Uterus (tissue), 4 donors: ENCODE measurements around the gene HOXA10. TPM values are rescaled to one million over a fixed set of nuclear protein-coding genes. Genes with fewer than 3 reads are reported as not detected.

Source experiments
- DNase-seq, 2 donors: peaks; one replicate each; pipeline ENCODE4 v3.0.0-alpha.2; 2019 to 2020
- H3K27ac ChIP-seq, 2 donors: fragments of 200-600 bp; sonication (generic); 1 replicate in 1 of 2; 2 replicates in 1 of 2; pipeline ENCODE4 v1.5.1; 2016 to 2018
- H3K27me3 ChIP-seq, 2 donors: fragments of 200-600 bp; sonication (generic); one replicate each; pipeline ENCODE4 v1.5.1; 2018 to 2019; ENCODE audit warnings: control low read depth in 1 of 2
- H3K36me3 ChIP-seq, 2 donors: fragments of 200-600 bp; sonication (generic); one replicate each; pipeline ENCODE4 v1.5.1; 2019; ENCODE audit warnings: control low read depth in 1 of 2
- H3K4me1 ChIP-seq, 2 donors: fragments of 200-600 bp; sonication (generic); one replicate each; pipeline ENCODE4 v1.5.1; 2018 to 2019; ENCODE audit warnings: control low read depth in 1 of 2
- H3K4me3 ChIP-seq, 2 donors: fragments of 200-600 bp; sonication (generic); 1 replicate in 1 of 2; 2 replicates in 1 of 2; pipeline ENCODE4 v1.5.1; 2018 to 2019; ENCODE audit warnings: mild to moderate bottlenecking in 1 of 2
- H3K9me3 ChIP-seq, 2 donors: fragments of 200-600 bp; sonication (generic); one replicate each; pipeline ENCODE4 v1.5.1; 2019; ENCODE audit warnings: control low read depth in 1 of 2
- CTCF ChIP-seq, 4 experiments: fragments of 200-600 bp in 2 of 4; fragments of 450-650 bp in 2 of 4; sonication (generic) in 2 of 4; IDR thresholded peaks; one replicate each; pipeline ENCODE4 v1.5.1; 2016 to 2019; ENCODE audit warnings: antibody characterized with exemption in 4 of 4, mild to moderate bottlenecking in 2 of 4, moderate library complexity in 1 of 4
- POLR2A ChIP-seq, 2 donors: fragments of 450-650 bp; IDR thresholded peaks; one replicate each; pipeline ENCODE4 v1.6.1; 2016; ENCODE audit warnings: antibody characterized with exemption in 2 of 2, mild to moderate bottlenecking in 1 of 2, moderate library complexity in 1 of 2
- intact Hi-C: fragments of 100-400 bp; cut with DNase I; formaldehyde crosslinking; loops from one replicate; pipeline ENCODE4 v1.15.1; 2023; ENCODE audit warnings: low total_unique reads
- total RNA-seq, 4 donors: library from RNA; depleted of rRNA in 3 of 4; stranded (reverse); fragments of >200 nt in 3 of 4; gene quantifications; one replicate each; pipeline versions ENCODE4 v1.1.0 to v1.2.4, GENCODE V29; 2014 to 2023
- donor health status: DM: yes; HTN: yes; CAD: no.

HOXA10 gene
- total RNA-seq, 4 donors from 2014 or later = 50.0 to 114 (median 69.0) TPM

GRCh38 chr7:27176524-27176845 is 2.4 kb upstream of the HOXA10 start:
- intact Hi-C loops = no loop called here
- no peak for TF ChIP-seq POLR2A (IDR thresholded peaks at IDR 0.05)
- TF ChIP-seq CTCF (IDR thresholded peaks at IDR 0.05) = no peak
- no peaks in the 10 kb centered on the region for H3K4me1 ChIP-seq
- no peaks in the 10 kb centered on the region for H3K9me3 ChIP-seq
- peak overlapping the region; percentile 94 to 96 for H3K27ac ChIP-seq
- H3K4me3 ChIP-seq = peak overlapping the region; percentile 58 to 66
- no peaks in the 10 kb centered on the region for H3K27me3 ChIP-seq
- peak in 1 of 2 donors; percentile 17 for DNase-seq
- H3K36me3 ChIP-seq = no peaks in the 10 kb centered on the region

GRCh38 chr7:27175626-27176523 is 1.8 kb upstream of the HOXA10 start:
- H3K4me1 ChIP-seq = no peaks in the 10 kb centered on the region
- H3K27ac ChIP-seq = peak overlapping the region; percentile 94 to 96
- no peaks in the 10 kb centered on the region for H3K27me3 ChIP-seq
- H3K9me3 ChIP-seq = no peaks in the 10 kb centered on the region
- TF ChIP-seq CTCF (IDR thresholded peaks at IDR 0.05) (no peak), POLR2A (IDR thresholded peaks at IDR 0.05) (no peak)
- peak; percentile 27 to 44 for DNase-seq
- intact Hi-C loops = no loop called here
- peak overlapping the region; percentile 58 to 66 for H3K4me3 ChIP-seq
- no peaks in the 10 kb centered on the region for H3K36me3 ChIP-seq

GRCh38 chr7:27174874-27175625 is 930 bp upstream of the HOXA10 start:
- Histone ChIP-seq H3K4me3 (peak overlapping the region; percentile 58 to 66), H3K36me3 (no peaks in the 10 kb centered on the region), H3K27ac (peak overlapping the region; percentile 94 to 96), H3K9me3 (no peaks in the 10 kb centered on the region), H3K4me1 (no peaks in the 10 kb centered on the region), H3K27me3 (no peaks in the 10 kb centered on the region)
- TF ChIP-seq POLR2A (IDR thresholded peaks at IDR 0.05) (peak; percentile 25 to 36), CTCF (IDR thresholded peaks at IDR 0.05) (no peak)
- DNase-seq = peak; percentile 54 to 73
- intact Hi-C loops = no loop called here

GRCh38 chr7:27173511-27173955 is 587 bp downstream of the HOXA10 start:
- Histone ChIP-seq H3K9me3 (no peaks in the 10 kb centered on the region), H3K4me1 (no peaks in the 10 kb centered on the region), H3K36me3 (no peaks in the 10 kb centered on the region), H3K27me3 (no peaks in the 10 kb centered on the region), H3K27ac (peak overlapping the region; percentile 94 to 96), H3K4me3 (peak overlapping the region; percentile 58 to 66)
- peak; percentile 28 to 45 for DNase-seq
- no peak for TF ChIP-seq CTCF (IDR thresholded peaks at IDR 0.05)
- no peak for TF ChIP-seq POLR2A (IDR thresholded peaks at IDR 0.05)
- intact Hi-C loops = no loop called here
